Glutamatergic neuron (in vitro differentiated cells): ENCODE measurements around the gene C2orf80. TPM values are rescaled to one million over a fixed set of nuclear protein-coding genes. Genes with fewer than 3 reads are reported as not detected.
A peak's percentile ranks its signal among the peaks of the same experiment; 100 is the strongest.
"Not testable (repeated sequence)": the region's sequence is repeated elsewhere in the genome, so short reads cannot be mapped to it uniquely, and the experiment has no call there.

Experiments
- DNase-seq: peaks from one replicate; pipeline ENCODE4 v3.0.0; 2022
- H3K27ac Mint-ChIP-seq: one replicate; pipeline ENCODE4 v1.8.0; 2020; ENCODE audit warnings: mild to moderate bottlenecking, mixed read lengths, inconsistent platforms; ENCODE audit not compliant: unreplicated experiment
- H3K27me3 Mint-ChIP-seq: one replicate; pipeline ENCODE4 v1.8.0; 2020; ENCODE audit warnings: mild to moderate bottlenecking, moderate library complexity, mixed read lengths, inconsistent platforms; ENCODE audit not compliant: unreplicated experiment
- H3K36me3 Mint-ChIP-seq: one replicate; pipeline ENCODE4 v1.8.0; 2020; ENCODE audit warnings: mild to moderate bottlenecking, mixed read lengths, inconsistent platforms; ENCODE audit not compliant: unreplicated experiment
- H3K4me1 Mint-ChIP-seq: one replicate; pipeline ENCODE4 v1.8.0; 2020; ENCODE audit warnings: mild to moderate bottlenecking, low read depth, mixed read lengths, inconsistent platforms; ENCODE audit not compliant: unreplicated experiment
- H3K4me3 Mint-ChIP-seq: one replicate; pipeline ENCODE4 v1.8.0; 2020; ENCODE audit warnings: mild to moderate bottlenecking, mixed read lengths, inconsistent platforms; ENCODE audit not compliant: unreplicated experiment
- H3K9me3 Mint-ChIP-seq: one replicate; pipeline ENCODE4 v1.8.0; 2020; ENCODE audit warnings: mild to moderate bottlenecking, moderate library complexity, mixed read lengths, inconsistent platforms; ENCODE audit not compliant: unreplicated experiment
- CTCF ChIP-seq: fragments of 200-600 bp; sonication (generic); IDR thresholded peaks from one replicate; pipeline ENCODE4 v1.5.0; 2021; ENCODE audit not compliant: partially characterized antibody, unreplicated experiment
- total RNA-seq: library from RNA; stranded (reverse); fragmentation: NEBNext Ultra II Directional; extraction: Animal tissue kit (Norgen Biotek cat#: 25700); gene quantifications from one replicate; pipeline ENCODE4 v1.2.1, GENCODE V29; 2021; ENCODE audit not compliant: unreplicated experiment

Gene C2orf80
- total RNA-seq, 1 donor from 2014 or later: not detected

- peaks cover 2% of the 10 kb centered on the region for H3K27me3 Mint-ChIP-seq
- H3K4me1 Mint-ChIP-seq: no peaks in the 10 kb centered on the region
- H3K36me3 Mint-ChIP-seq: no peaks in the 10 kb centered on the region
- H3K27ac Mint-ChIP-seq: no peak overlapping the region
- H3K9me3 Mint-ChIP-seq: no peaks in the 10 kb centered on the region
- no peak overlapping the region for H3K4me3 Mint-ChIP-seq
- DNase-seq: no peak
- no peak for TF ChIP-seq CTCF
Measured at GRCh38 chr2:208128136-208128535, 61.7 kb downstream of the C2orf80 start.

- no peak overlapping the region for H3K27ac Mint-ChIP-seq
- no peaks in the 10 kb centered on the region for H3K4me1 Mint-ChIP-seq
- H3K9me3 Mint-ChIP-seq: no peaks in the 10 kb centered on the region
- H3K27me3 Mint-ChIP-seq: peaks cover 2% of the 10 kb centered on the region
- TF ChIP-seq CTCF: no peak
- H3K36me3 Mint-ChIP-seq: no peaks in the 10 kb centered on the region
- no peak for DNase-seq
- H3K4me3 Mint-ChIP-seq: no peak overlapping the region
Measured at GRCh38 chr2:208127090-208127489, 62.7 kb downstream of the C2orf80 start.

GRCh38 chr2:208125251-208125650 is 64.6 kb downstream of the C2orf80 start:
- Mint-ChIP-seq H3K4me3 (no peak overlapping the region), H3K27me3 (peaks cover 2% of the 10 kb centered on the region), H3K9me3 (no peaks in the 10 kb centered on the region), H3K36me3 (no peaks in the 10 kb centered on the region), H3K4me1 (no peaks in the 10 kb centered on the region), H3K27ac (no peak overlapping the region)
- no peak for DNase-seq
- TF ChIP-seq CTCF: no peak

GRCh38 chr2:208124013-208124715 is 65.7 kb downstream of the C2orf80 start, which contains the start of gene CRYGD:
CRYGD (minus strand) TSS chr2:208124524; CDS start chr2:208124473, 51 bp downstream.
- H3K27ac Mint-ChIP-seq, H3K36me3 Mint-ChIP-seq, H3K27me3 Mint-ChIP-seq, H3K9me3 Mint-ChIP-seq, H3K4me1 Mint-ChIP-seq: not testable (repeated sequence)
- peak; percentile 41 for DNase-seq
- H3K4me3 Mint-ChIP-seq: peak within 1 kb of the TSS; percentile 80

- no peaks in the 10 kb centered on the region for H3K9me3 Mint-ChIP-seq
- no peak overlapping the region for H3K27ac Mint-ChIP-seq
- no peak overlapping the region for H3K4me3 Mint-ChIP-seq
- H3K27me3 Mint-ChIP-seq: no peaks in the 10 kb centered on the region
- H3K4me1 Mint-ChIP-seq: no peaks in the 10 kb centered on the region
- no peak for TF ChIP-seq CTCF
- no peak for DNase-seq
- H3K36me3 Mint-ChIP-seq: no peaks in the 10 kb centered on the region
Measured at GRCh38 chr2:208122248-208122647, 67.6 kb downstream of the C2orf80 start.
